ENCODE data around the gene IL11.
A peak's percentile ranks its signal among the peaks of the same experiment; 100 is the strongest.

Gene IL11

DNA sequence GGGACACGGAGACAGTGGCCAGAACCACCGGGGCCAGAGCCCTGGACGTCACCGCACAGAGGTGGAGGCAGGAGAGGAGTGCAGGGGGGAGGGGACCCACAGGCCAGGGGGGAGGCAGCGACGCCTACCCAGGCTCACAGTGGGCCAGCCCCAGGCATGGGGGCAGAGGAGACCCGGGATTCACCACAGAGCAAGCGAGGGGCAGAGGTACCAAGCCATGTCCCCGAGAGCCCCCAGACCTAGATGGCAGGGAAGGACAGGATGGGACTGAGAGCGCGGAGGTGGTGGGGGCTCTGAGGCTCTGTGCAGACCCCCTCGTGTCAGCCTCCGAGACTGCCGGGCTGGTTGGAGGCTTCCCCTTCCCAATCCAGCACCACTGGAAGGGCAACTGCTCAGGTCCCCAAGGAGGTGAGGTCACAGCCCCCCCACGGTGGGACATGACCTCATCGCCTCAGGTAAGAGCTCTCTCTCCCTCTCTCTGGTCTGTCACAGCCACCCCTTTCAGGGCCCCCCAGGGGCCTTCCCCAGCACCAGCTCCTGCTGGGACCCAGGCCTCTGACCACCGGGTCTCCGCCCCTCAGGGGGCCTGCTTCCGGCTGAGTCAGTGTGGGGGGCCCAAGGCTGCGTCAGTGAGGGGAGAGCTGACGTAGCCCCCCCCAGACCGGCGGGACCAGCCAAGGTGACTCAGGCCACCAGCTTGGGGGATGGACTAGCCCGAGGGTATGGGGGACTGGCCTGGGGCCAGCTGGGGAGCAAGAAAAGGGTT is 2.2 kb upstream of the IL11 start:
- DNase-seq (ENCODE audit: low read depth): no peak

DNA sequence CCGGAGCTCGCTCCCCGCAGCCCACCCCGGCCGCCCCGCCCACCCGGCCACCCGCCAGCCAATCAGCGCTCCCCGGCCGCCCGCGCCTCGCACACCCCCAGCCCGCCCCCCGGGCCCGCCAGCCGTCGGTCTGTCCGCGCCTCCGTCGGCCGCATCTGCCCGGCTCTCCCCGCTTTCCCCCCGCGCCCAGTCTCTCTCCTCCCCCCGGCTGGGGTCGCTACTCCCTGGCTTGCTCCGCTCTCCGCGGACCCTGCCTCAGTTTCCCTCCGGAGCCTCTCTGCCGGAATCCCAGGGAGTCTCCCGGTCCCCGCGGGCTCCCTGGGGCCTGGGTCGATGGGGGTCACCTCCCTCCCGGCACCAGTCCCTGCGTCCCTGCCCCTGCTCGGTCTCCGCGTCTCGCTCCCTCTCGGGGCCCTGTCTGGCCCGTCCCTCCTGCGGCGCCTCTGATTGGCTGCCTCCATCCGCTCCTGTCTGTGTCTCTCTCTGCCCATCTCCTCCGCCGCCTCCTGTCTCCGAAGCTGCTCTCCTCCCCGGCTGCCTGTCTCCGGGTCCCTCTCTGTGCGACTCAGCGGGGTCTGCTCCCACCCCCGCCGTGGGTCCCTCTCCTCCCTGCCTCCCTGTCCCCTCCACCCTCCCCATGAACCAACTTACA is 484 bp downstream of the IL11 start:
- DNase-seq (ENCODE audit: low read depth): no peak

DNA sequence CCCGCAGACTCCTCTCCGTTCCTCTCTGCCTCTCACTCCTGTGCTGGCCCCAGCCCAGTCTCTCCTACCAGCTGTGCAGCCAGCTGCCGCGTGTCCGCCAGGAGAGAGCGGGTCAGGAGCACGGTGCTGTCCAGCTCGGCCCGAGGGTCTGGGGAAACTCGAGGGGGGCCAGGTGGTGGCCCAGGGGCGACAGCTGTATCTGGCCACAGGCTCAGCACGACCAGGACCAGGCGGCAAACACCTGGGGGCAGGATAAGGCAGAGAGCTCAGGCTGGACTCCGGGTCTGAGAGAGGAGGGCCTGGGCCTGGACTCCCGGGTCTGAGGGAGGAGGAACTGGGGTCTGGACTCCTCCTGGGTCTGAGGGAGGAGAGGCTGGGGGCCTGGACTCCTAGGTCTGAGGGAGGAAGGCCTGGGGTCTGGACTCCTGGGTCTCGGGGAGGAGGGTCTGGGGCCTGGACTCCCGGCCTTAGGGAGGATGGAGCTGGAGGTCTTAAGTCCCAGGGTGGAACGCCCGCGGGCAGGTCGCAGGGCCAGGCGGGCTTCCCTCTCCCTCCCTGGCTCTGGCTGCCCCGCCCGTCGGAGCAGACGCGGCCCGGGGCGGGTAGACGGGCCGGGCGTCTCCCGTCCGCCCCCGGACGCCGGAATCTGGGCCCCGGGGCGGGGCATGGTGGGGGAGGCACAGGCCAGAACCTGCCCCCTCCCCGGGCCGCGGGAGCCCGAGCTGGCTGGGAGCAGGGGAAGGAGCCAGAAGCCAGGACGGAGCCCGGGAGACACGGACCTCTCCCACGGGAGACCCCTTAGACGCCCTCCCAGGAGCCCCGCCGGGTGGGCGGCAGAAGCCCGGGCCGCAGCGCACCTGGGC is 1.3 kb downstream of the IL11 start:
- DNase-seq (ENCODE audit: low read depth): no peak

DNA sequence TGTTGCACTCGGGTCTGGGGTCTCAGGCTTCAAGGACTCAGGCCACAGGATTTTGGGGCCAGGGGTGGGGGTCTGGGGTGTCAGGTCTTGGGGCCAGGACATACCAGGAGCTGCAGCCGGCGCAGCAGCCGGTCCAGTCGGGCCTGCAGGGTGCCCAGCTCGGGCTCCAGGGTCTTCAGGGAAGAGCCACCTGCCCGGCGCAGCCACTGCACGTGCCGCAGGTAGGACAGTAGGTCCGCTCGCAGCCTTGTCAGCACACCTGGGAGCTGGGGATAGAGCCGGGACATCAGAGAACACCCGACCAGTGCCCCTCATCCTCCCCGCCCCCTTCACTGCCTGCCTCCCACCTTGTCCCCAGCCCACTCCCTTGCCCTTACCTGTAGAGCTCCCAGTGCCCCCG is 2.2 kb downstream of the IL11 start:
- no peak for DNase-seq (ENCODE audit: low read depth)

DNA sequence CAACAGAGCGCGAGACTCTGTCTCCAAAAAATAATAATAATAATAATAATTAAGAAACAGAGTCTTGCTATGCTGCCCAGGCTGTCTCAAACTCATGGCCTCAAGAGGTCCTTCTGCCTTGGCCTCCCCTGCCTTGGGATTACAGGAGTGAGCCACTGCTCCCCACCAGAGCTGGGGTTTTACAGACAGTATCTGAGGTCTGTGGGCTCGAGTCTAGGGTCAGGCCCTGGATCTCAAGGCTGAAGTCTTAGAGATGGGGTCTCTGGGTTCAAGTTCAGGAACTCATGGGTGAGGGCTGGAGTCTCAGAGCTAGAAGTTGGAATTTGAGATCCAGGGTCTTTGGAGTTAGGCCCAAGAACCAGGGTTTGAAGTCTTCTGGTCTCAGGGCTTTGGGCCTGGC is 3.5 kb downstream of the IL11 start:
- no peak for DNase-seq (ENCODE audit: low read depth)

DNA sequence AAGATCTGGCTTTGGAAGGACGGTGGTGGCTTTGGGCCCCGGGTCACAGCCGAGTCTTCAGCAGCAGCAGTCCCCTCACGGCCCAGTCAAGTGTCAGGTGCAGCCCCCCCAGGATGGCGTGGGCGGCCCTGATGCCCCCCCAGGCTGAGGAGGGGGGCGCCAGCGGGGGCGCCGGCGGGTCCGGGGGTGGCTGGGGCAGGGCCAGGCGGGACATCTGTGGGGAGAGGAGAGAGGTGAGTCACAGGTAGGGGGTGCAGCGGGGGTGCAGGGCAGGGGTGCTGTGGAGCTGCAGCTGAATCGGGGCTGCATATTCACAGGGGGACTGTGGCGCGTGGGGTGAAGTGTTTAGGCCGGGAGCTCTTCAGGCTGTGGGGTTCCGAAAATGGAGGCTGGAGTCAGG is 4.3 kb downstream of the IL11 start:
- DNase-seq (ENCODE audit: low read depth): no peak

DNA sequence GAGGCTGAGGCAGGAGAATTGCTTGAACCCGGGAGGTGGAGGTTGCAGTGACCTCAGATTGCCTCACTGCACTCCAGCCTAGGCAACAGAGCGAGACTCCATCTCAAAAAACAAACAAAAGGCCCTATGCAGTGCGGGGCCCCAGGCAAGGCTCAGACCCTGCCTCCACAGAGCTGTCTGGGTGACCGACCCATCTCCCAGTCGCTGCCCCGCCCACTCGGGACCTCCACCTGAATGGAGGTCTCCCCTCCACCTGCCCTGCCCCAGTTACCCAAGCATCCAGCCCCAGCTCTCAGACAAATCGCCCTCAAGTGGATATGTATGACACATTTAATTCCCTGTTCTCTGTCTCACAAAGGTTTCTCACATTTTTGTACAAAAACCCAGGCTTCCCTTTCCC is 5.0 kb downstream of the IL11 start:
- no peak for DNase-seq (ENCODE audit: low read depth)

DNA sequence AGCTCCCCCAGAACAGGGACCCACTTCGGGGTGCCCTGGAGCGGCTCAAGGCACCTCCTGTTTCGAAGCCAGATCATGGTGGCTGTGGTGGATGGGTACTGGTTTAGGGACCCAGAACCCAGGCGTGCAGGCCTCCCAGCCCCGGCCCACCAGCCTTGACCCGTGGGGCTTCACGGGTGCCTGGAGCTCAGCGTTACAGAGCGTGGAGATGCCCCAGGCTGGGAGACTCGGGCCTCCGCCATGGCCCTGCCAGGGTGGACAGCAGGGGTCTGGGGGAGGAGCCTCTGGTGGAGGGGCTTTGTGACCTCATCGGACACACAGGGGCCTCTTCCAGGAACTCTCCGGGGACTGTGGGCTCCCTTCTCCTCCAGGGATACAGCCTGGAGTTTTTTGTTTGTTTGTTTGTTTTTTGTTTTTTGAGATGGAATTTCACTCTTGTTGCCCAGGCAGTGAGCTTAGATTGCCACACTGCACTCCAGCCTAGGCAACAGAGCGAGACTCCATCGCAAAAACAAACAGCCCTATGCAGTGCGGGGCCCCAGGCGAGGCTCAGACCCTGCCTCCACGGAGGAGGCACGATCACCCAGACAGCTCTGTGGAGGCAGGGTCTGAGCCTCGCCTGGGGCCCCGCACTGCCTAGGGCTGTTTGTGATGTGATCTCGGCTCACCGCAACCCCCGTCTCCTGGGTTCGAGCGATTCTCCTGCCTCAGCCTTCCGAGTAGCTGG is 7.1 kb downstream of the IL11 start, which contains the start of gene GARIN5B:
TSS of gene GARIN5B (minus strand) at position 271 of the 727 bp plus-strand sequence. CDS start at position 77, 194 bp downstream.
- DNase-seq (ENCODE audit: low read depth): no peak

DNA sequence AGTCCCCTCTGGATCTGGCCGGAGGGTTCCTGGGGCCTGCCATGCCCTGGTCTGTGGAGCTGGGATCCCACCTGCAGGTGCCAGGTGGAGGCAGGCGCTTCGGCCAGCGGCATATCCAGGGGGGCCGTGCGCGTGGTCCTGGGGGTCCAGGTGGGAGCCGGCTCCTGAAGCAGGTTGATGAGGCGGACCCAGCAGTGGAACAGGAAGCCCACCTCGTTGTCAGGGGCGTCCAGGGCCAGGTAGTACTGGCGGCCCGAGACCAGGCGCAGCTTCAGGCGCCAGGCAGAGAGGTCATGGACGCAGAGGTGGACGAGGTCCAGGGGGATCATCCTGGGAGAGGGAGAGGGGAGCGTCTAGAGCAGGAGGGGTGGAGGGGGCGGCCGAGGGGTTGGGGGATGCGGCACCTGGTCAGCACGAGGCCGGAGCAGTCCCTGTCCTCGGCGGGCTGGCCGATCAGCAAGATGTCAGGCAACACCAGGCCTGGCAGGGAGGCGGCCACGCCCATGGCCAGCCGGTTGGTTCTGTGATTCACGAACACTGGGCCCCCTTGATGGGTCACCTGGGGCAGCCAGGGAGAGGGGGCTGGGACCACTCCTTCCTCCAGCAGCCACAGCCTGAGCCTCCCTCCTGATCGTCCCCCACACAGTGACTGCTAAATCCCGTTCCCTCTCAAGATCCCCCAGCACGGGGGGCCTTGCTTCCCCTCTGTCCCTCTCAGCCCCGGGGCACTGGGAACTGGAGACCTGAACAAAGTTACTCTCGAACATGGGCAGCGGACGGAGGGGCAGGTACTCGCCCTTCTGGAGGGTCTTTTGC is 7.9 kb downstream of the IL11 start:
- DNase-seq (ENCODE audit: low read depth): no peak

DNA sequence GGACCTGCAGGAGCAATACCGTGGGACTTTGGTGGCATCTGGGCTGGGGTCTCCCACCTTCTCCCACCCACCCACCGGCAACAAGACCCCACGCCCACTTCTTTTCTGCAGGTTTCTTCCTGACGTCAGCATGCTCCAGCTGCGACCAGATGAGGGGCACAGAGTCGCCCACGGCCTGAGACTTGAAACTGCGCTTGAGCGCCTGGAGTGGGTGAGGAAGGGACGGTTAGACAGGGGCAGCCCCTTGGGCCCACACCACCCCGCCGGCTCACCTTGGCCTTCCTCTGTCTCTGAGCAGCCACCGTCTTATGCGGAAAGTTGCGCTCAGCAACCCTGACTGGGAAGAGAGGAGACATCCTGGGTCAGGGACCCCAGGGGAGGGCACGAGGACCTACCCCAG is 9.4 kb downstream of the IL11 start:
- no peak for DNase-seq (ENCODE audit: low read depth)

DNA sequence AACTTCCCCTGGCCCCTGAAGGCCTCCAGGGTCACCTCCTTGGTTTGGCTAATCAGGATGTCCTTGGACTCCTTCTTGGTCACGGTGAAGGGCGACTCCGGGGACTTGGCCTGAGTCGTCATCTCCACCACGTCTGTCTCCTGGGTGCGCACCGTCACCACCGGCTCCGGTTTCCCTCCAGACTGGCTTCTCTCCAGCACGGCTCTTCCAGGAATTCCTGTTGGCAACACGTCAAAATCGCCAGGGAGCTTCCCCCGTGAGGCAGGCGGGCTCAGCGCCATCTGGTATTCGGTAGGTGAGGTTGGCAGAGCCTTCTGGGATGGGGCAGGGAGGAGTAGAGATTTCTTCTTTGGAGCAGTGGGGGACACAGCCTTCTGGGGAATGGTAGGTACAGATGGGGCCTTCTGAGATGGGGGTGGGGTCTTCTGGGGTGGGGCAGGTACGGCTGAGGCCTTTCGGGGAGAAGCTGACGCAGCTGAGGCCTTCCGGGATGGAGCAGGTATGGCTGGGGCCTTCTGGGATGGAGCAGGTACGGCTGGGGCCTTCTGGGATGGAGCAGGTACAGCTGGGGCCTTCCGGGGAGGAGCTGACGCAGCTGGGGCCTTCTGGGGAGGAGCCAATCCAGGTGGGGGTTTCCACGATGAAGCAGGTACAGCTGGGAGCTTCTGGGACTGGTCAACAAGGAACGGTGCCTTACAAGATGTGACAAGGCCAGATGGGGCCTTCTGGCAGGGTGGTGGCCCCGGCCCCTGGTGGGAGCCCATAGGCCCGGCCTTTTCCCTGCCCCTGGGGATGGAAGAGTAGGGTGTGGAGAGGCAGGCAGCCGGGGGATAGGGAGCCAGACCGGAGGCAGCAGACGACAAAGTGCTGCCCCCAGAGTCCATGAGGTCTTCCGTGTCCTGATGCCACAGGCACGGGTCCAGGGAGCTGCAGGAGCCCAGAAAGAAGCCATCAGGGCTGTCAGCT is 11.0 kb downstream of the IL11 start:
- no peak for DNase-seq (ENCODE audit: low read depth)

DNA sequence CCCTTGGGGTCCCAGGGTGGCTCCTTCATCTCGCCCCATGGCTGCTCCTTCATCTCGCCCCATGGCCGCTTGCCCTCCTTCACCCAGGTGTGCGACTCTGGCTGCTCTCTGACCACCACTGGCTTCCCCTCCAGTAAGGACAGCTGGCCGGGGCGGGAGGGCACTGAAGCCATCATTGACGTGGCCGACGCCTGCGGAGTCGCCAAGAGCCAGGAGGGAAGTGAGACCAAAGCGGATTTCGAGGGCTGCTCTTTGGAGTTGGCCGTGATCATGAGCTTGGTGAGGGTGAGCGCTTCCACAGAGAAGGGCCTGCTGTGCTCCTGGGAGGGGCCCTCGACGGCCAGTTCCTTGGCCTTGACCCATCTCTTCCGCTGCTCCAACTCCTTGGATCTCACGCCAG is 11.8 kb downstream of the IL11 start:
- no peak for DNase-seq (ENCODE audit: low read depth)

DNA sequence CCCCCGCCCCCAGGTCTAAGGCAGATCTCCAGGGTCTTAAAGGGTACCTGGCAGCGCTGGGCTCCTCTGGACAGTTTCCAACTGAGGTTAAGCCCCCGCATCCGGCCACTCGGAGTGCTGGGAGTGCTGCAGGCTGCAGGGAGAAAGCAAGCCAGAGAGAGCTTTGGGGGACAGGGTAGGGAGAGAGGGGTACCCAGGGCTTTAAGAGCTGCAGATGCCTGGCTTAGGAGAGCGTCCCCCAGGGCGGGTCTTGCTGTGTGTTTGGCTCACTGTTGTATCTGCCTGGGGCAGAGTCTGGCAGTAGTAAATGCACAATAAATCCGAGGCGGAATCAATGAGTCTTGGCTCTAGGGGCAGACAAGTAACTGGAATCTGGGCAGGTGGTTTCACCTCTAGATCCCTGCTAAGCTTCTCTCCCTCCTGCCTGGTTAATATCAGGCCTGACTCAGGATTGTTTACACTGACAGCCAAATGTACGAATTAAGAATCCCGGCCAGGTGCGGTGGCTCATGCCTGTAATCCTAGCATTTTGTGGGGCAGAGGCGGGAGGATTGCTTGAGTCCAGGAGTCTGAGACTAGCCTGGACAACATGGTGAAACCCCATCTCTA is 14.9 kb downstream of the IL11 start:
- DNase-seq (ENCODE audit: low read depth): no peak

DNA sequence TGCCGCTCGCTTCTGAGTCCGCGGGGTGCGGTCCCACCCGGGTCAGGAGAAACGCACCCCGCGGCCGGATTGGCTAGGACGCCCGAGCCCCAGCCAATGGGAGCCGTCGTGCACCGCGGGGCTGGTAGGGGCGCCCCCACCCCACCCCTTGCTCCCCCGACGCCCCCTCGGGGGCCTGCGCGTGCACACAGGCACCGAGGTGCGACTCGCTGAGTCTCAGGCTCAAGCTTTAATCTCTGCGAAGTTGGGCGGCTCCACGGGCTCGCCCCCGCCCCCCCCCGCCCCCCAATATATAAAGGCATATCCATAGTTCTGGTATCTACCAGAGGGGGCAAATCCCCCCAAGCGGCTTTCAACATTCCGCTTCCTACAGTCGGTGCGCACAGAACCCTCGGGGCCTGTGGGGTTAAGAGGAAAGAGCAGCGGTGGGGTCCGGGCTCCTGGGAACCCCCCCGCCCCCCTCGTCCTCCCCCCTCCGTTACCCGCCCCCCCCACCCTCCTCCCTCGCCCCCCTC is 15.5 kb downstream of the IL11 start, which contains the start of gene COX6B2:
TSS of gene COX6B2 (minus strand) at position 22 of the 515 bp plus-strand sequence. CDS start 198 bp downstream, outside the sequence.
- no peak for DNase-seq (ENCODE audit: low read depth)

DNA sequence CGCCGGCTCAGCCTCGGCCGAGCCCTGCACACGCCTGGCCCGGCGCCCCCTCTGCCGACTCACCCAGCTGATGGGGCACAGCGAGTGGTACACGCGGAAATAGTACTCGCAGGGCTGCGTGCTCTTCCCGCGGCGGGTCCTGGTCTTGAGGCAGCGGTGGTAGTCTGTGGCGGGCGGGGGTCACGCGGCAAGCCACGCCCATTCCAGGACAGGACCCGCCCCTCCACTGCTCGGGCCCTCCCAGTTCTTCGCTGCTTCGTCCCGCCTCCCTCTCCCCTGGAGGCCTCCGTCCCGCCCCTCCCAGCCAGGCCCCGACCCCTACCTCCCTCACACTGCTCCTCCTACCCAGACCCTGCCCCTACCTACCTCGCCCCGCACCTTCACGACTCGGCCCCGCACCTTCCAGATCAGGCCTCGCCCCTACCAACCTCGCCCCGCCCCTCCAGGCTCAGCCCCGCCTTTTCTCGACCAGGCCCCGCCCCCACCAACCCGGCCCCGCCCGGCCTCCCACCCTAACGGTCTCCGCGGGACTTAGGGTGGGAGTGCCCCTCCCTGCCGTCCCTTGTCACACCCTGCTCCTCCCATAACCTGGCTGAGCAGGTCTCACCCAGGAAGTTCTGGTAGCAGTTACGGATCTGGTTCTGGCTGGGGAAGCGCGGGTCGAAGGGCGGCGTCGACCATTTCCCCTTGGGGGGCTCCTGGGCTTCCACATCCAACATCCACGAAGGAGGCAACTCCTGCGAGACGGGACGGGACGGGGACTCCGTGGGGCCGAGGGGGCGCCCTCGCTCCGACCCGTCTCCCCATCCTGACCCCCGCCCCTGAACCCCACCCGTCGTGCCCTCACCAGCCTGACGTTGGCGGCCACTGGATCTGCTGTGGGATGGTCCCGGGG is 16.2 kb downstream of the IL11 start:
- peak; percentile 38 for DNase-seq (ENCODE audit: low read depth)

DNA sequence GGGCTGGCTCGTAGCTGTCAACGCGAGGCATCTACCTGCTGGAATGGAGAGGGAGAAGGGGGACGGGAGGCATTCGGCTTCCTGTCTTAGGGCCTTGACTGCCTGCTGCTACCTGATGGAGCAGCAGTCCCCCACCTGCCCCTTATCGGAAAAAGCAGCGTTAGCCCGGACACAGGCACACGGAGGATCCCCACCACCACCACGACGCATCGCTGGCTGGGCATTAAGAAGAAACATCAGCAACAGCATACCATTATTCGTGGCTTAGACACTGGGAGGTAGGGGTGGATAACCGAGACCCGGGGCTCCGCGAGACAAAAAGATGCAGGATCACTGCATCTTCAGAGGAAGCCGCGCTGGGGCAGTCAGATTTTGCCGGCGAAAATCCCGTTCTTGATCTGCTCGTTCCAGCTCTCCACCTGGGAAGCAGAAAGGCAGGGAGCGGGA is 16.9 kb downstream of the IL11 start:
- DNase-seq (ENCODE audit: low read depth): no peak

DNA sequence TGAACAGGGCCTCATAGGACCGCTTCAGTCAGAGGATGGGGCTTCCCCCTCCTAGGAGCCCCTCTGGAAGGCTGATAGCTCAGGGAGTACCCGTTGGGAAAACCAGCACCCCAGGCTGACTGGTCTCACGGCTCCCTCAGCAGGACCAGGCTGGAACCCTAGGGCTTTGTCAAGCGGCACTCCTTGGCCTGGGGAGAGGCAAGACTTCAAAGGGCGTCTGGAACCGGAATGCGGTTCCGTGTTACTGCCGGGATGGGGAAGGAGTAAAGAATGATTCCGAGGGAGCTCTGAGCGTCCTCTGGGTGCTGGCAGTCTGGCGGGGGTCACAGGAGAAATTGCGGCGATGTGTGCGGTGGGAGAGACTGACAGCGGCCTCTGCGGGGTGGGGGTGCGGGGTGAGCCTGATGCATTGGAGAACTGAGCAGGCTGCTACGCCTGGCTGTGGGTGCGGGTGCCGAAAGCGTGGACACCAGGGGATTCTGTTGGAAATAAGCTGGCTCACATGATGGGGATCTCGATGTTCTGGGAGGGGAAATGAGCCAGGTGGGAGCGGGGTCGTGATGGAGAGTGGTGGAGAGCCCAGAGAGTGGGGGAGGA is 17.6 kb downstream of the IL11 start:
- no peak for DNase-seq (ENCODE audit: low read depth)

DNA sequence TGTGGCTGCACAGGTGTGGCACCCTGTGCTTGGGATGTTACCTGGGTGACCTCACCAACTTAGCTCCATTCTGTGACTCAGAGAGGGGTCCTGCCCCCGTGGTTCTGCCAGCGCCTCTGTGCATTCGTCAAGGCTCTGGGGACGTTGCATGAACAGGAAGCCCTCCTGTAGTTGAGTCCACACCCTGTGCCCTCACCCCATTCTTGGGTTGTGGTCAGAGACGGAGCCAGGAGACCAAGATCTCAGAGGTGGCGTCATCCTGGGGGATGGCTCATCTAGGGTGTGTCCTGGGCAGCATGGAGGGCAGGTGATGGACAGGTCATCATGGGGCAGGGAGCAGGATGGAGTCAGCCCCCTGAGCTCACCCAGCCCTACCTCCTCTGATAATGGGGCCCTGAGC is 18.2 kb downstream of the IL11 start:
- no peak for DNase-seq (ENCODE audit: low read depth)

Data from stimulated activated CD4-positive, alpha-beta T cell treated with anti-CD3 and anti-CD28 coated beads, Interleukin-2, amount 100 ng/mL, for 4 hours (primary cell).